ENCODE data around the gene REEP1. TPM values are rescaled to one million over a fixed set of nuclear protein-coding genes. Genes with fewer than 3 reads are reported as not detected.

The REEP1 gene
- total and polyA plus RNA-seq, 9 of the 15 experiments (the other 6 are each of a cell fraction or from before 2014, with no cell fraction given): 0.11 to 0.67 (median 0.13) TPM

GRCh38 chr2:86305915-86306254 is 31.5 kb downstream of the REEP1 start (continued):
- TF ChIP-seq ZNF512 (tag; IDR thresholded peaks at IDR 0.05) (no peak), RFX1 (IDR thresholded peaks at IDR 0.05) (no peak), E2F8 (IDR thresholded peaks at IDR 0.05; ENCODE audit: low read depth, partially characterized antibody) (no peak)

GRCh38 chr2:86305195-86305914 is 32.1 kb downstream of the REEP1 start:
- TF ChIP-seq ZBTB1 (CRISPR knock-in tag; IDR thresholded peaks at IDR 0.05; ENCODE audit: borderline replicate concordance, low read depth) (no peak), ZZZ3 (IDR thresholded peaks at IDR 0.05) (no peak), CGGBP1 (CRISPR knock-in tag; IDR thresholded peaks at IDR 0.05) (no peak), CC2D1A (IDR thresholded peaks at IDR 0.05) (no peak), ZNF140 (CRISPR knock-in tag; IDR thresholded peaks at IDR 0.05) (no peak), ZNF511 (CRISPR knock-in tag; IDR thresholded peaks at IDR 0.05) (no peak)
- H3K4me3 ChIP-seq: no peak overlapping the region
- H4K20me1 ChIP-seq (replicated peaks; ENCODE audit: control insufficient read depth, insufficient read depth, low read length): no peaks in the 10 kb centered on the region
- no peak overlapping the region for H3K4me2 ChIP-seq (ENCODE audit: insufficient read depth, low read length)
- FAIRE-seq (no peak), DNase-seq (ENCODE audit: extremely low read depth in 1 of 4, low spot score in 3 of 4) (no peak), ATAC-seq (no peak; the same call in 2 of the 3 replicates)
- in situ Hi-C loops (cut with MboI) (no loop called here), intact Hi-C loops (cut with micrococcal nuclease) (no loop called here)
- 0% methylated on average over 4 of the region's 5 CpGs for WGBS (ENCODE audit: insufficient coverage, low coverage, missing lambda C conversion rate)
- no peaks in the 10 kb centered on the region for H3K9me3 ChIP-seq (replicated peaks; ENCODE audit: control insufficient read depth, insufficient read depth, low read depth, low read length)
- ChIA-PET CTCF (ENCODE audit: low intra/inter-chr PET ratio) (no interaction called here), POLR2A (interaction anchor here (1.2 kb wide), 1 partner anchor 10 kb away, joined by 3 read pairs; no protein-coding TSS in a partner anchor)
- no peak overlapping the region for H2AFZ ChIP-seq (ENCODE audit: low read depth, low read length)
- H3K79me2 ChIP-seq (ENCODE audit: control insufficient read depth, insufficient read depth, low read length): no peaks in the 10 kb centered on the region
- peaks cover 24 to 63% of the 10 kb centered on the region in 2 experiments; a peak in 3 of 5 replicates for H3K27me3 ChIP-seq (ENCODE audit: control insufficient read depth in 2 of 2, insufficient read depth in 2 of 2, low read length in 2 of 2)
- no peaks in the 10 kb centered on the region for H3K9me1 ChIP-seq (ENCODE audit: control insufficient read depth, insufficient read depth, low read length)
- BruUV-seq (replicated peaks): no TSS peak
- no peaks in the 10 kb centered on the region for H3K36me3 ChIP-seq (ENCODE audit: control insufficient read depth, insufficient read depth, low read length)
- no peak overlapping the region for H3K9ac ChIP-seq (ENCODE audit: insufficient read depth in 1 of 2, low read depth in 2 of 2, low read length in 2 of 2)
- H3K4me1 ChIP-seq (replicated peaks in 1 of 2; ENCODE audit: control insufficient read depth in 2 of 2, insufficient read depth in 2 of 2, low read length in 2 of 2): no peaks in the 10 kb centered on the region
- H3K27ac ChIP-seq (ENCODE audit: extremely low read depth, low read depth, low read length): no peak overlapping the region
